HG03432 (cell line): ENCODE measurements around the gene MAL.

ENCODE experiments used
- ATAC-seq: cut with Tn5 transposase; IDR thresholded peaks from one replicate; pipeline ENCODE4 v1.9.1; 2021; ENCODE audit warnings: mild to moderate bottlenecking, moderate library complexity; ENCODE audit not compliant: unreplicated experiment

Gene MAL

DNA sequence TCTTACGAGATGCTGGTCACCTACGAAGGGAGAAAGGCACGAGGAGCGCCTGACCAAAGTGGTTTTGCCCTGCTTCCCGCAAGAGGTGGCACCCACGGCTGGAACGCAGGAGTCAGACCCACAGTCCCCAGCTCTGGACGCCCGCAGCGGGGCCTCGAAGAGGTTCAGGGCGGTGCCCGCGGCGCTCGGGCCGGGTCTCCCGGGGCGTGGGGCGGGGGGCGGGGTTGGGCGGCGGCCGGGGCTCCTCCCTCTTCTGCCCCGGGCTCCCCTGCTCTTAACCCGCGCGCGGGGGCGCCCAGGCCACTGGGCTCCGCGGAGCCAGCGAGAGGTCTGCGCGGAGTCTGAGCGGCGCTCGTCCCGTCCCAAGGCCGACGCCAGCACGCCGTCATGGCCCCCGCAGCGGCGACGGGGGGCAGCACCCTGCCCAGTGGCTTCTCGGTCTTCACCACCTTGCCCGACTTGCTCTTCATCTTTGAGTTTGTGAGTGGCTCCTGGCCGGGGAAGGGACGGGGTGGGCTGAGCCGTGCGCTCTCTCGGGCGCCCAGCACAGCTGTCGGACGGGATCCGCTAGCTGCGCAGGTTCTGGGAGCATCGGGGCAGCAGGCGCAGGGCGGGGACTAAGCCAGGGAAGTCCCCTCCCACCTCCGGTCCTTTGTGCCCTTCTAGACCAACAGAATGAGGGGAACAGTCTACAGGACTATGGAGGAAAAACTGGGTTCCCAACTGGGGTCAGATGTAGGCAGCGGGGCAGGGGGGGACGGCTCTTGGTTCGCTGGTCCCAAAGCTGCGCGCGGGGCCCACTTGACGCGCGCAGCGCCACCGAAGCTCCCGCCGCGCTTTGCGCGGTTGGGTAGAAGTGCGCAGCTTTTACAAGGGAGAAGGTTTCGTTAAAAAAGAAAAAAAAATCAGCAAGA lies at the start of gene MAL:
TSS of gene MAL (plus strand) at position 303 of the 914 bp plus-strand sequence. CDS start at position 388, 85 bp downstream.
- peak; percentile 48 for ATAC-seq

DNA sequence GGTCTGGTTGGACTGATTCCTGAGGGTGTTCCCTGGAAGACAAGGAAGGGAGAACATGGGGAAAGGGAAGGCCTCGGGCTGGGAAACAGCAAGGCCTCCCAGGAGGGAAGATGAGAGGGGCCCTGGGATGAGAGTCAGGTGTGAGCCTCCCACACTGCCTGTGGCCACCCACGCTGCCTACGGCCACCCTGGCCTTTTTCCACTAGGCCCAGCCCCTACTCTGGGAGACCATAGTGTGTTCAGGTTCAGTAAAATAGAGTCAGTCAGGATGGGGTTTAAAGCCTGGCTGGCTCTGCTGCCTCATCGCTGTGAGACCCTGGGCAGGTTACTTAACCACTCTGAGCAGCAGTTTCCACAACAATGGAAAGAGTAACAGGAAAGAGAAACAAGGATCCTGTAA lies 47.7 kb upstream of the MAL start:
- no peak for ATAC-seq

- ATAC-seq, result no peak
Observed at GRCh38 chr2:94978917-94979316, 46.6 kb upstream of the MAL start.

- no peak for ATAC-seq
Observed at GRCh38 chr2:94979406-94980375, 45.8 kb upstream of the MAL start.

GRCh38 chr2:94980406-94980805 lies 45.1 kb upstream of the MAL start:
- no peak for ATAC-seq

GRCh38 chr2:94982156-94982555 lies 43.4 kb upstream of the MAL start:
- ATAC-seq, result no peak

- ATAC-seq, result no peak
Observed at GRCh38 chr2:94982675-94983074, 42.8 kb upstream of the MAL start.

DNA sequence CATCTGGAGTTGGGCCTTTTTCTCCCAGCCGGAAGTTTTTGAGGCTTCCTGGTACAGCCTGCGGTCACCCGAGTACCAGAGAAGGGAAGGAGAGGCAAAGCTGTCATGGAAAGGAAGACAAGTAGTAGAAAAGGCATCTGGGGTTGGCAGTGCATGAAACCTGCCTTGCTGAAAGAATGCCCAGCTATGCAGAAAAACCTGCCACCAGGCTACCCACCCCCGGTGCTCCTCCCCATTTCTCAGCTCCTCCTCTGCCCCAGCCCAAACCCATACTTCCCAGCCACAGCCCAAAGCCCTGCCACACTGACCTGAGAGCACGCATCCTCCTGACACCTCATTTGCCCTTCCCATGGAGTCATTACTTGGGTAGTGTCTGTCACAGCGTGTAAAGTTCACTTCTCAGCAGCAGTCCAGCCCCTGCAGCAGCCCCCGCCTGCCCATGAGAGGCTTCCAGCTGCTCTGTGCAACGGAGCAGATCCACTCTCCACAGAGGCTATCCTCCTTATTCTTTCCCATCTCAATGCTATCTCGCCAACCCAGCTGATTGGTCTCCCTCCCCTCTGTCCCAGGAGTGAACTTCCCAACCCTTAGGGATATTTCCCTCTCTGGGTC lies 40.4 kb upstream of the MAL start:
- no peak for ATAC-seq

DNA sequence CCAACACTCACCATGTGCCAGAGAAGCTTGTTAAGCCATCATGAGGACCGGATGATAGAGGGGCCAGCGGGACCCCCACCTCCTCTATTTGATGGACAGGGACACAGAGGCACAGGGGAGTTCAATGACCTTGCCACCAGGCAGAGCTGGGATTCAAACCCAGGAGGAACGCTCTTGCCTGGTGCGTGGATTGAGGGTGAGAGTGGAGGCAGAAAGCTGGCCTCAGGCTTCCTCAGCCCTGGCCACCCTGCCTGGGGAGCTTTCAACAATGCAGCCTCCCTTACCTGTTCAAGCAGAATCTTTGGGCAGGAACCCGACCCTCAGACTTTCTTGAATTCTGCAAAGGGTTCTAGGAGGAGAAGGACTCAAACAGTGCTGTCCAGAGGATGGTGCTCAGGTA lies 39.9 kb upstream of the MAL start:
- no peak for ATAC-seq

DNA sequence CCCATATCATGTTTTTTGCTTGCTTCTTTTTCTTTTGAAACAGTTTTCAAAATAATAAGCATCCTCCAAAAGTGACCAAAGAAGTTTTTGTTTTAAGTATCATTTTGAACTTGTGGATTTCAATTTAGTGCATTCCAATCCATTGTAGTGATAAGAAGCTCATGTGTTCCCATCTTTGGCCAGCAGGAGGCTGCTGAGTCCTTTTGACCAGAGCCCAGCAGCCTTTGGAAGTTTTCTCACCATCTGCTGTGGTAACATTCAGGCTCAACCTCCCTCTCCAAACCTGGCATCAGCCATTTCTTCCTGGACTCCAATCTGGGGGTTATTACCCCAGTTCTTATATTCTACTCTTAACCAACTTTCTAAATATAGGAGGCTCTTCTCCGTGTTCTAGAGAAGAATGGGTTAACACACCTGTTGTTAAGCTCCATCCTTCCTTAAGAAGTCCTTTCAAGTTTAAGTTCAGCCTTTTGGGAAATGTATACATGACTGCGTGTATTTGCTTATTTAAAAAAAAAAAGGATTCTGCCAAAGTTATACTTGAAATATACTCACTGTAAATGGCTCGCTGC lies 39.0 kb upstream of the MAL start:
- peak; percentile 78 for ATAC-seq

- ATAC-seq, result no peak
Observed at GRCh38 chr2:94987074-94988020, 38.2 kb upstream of the MAL start.

- ATAC-seq, result no peak
Observed at GRCh38 chr2:94990956-94991355, 34.6 kb upstream of the MAL start.

DNA sequence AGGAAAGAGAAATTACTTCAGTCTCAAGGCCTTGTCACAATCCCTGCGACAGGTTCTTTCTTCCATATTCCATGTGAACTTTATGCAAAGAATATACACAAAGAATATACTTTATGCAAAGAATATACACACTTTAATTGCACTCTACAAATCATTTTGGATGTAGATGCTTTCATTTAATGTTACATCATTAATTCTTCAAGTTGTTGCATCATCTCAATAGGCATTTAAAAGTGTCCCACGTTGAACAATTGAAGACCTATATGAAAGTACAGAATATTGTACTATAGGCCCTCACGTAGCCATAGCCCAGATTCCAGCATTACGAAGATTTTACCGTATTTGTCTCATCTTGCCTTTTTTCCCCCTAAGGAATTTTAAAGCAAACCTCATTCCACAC lies 33.1 kb upstream of the MAL start:
- no peak for ATAC-seq

DNA sequence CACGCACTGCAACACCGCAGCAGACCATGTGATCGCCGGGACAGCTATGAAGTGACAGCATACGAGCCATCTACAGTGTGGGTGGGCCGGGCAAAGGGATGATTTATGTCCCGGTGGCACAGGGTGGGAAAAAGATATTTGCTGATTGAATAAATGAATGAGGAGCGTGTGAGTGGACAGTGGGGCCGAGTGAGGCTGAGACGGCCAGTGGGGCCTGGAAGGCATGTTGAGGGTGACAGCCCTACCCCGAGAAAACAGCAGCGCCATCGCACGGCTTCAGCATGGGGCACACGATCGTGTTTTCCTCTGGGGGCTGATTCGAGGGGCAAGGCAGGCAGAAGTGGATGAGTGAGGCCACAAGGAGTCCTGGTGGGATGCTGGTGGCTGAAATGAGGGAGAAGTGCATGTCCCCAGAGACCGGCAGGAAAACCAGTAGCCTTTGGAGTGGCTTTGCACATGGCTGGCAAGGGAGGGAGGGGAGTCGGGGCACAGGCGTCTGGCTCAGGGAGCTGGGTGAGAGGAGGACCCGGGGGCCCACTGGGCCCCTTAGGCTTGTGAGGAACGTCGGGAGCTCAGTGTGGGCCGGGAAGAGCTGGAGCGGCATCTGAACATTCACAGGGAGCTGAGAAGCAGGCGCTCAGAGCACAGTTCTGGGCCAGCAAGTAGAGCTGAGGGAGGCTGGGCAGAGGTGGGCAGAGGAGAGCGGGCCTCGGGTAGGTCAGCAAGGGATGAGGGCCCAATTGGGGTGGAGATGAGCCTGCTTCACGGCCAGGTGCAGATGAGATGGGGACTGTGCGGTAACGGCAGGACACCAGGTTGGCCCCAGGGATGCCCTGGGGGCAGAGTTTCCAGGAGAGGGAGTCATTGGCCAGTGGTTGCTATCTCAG lies 32.1 kb upstream of the MAL start:
- no peak for ATAC-seq

DNA sequence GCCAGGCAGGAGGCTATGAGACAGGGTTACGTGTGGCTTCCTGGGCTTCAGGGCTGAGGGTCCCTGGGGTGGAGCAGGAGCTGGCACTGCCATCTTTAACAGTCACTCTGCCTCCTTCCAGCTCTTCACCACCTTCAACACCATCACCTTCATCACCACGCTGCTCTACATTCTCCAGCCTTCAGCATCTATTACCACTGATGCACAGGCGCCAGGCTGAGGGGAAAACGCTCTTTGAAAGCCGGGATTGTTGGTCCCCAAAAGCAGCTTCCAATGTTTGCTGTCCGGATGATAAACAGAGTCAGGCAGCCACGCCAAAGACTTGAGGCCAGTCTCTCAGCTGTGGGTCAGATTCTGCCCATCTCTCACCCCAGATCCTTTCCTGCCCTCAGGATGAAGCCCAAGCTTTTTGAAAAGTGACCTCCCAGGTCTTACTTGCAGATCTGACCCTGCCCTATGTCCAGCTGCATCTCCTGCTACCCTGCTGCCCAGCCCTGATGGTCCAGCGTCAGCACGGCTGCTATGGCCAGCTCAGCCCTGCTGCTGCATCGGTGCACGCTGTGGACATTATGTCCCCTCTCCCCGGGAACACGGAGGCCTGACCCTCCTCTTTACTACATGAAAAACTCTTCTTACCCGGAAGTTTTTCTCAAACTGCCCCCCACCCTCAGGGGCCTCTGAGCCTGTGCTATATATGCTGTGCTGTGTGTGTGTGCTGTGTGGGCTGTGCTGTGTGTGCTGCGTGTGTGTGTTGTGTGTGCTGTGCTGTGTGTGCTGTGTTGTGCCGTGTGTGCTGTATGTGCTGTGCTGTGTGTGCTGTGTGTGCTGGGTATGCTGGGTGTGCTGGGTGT lies 31.2 kb upstream of the MAL start:
- no peak for ATAC-seq

DNA sequence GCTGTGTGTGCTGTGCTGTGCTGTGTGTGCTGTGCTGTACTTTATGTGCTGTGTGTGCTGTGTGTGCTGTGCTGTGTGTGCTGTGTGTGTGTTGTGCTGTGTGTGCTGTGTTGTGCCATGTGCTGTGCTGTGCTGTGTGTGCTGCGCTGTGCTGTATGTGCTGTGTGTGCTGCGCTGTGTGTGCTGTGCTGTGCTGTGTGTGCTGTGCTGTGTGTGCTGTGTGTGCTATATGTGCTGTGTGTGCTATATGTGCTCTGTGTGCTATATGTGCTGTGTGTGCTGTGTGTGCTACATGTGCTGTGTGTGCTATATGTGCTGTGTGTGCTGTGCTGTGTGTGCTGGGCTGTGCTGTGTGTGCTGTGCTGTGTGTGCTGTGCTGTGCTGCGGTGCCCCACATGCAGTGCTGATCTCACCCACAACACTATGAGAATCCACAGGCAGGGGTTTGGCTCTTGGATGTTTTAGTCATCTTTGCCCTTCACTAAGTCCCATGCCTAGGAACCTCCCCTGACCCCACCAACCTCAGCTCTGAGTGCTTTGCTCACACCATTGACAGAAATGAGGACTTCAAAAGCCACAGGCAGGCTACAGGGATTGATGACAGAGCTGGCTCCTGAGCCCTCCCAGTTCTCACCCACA lies 30.5 kb upstream of the MAL start:
- no peak for ATAC-seq

- no peak for ATAC-seq
Observed at GRCh38 chr2:94995553-94996304, 29.8 kb upstream of the MAL start.
